Measurements from ENCODE around the gene LTO1.

GRCh38 chr11:69716099-69716498, 40.9 kb upstream of the LTO1 start:
- TF ChIP-seq CTCF (IDR thresholded peaks at IDR 0.05; ENCODE audit: insufficient read depth, low read length): no peak
- no peak for TF ChIP-seq REST (IDR thresholded peaks at IDR 0.05; ENCODE audit: insufficient replicate concordance, low read depth)
- no peak for TF ChIP-seq SPI1 (IDR thresholded peaks at IDR 0.05; ENCODE audit: borderline replicate concordance, low read depth)

All from HL-60 (cell line).